GM18907 (cell line): ENCODE measurements around the gene DPYSL4.

Experiments
- ATAC-seq: cut with Tn5 transposase; IDR thresholded peaks from one replicate; pipeline ENCODE4 v1.9.1; 2021; ENCODE audit warnings: mild to moderate bottlenecking, moderate library complexity; ENCODE audit not compliant: unreplicated experiment

The DPYSL4 gene

GRCh38 chr10:132176623-132177500, 9.9 kb upstream of the DPYSL4 start:
- no peak for ATAC-seq

- no peak for ATAC-seq
These were observed 8.7 kb upstream of the DPYSL4 start for GRCh38 chr10:132178046-132178445.

GRCh38 chr10:132178672-132179545, 7.8 kb upstream of the DPYSL4 start:
- ATAC-seq: no peak

GRCh38 chr10:132179551-132180392, 7.0 kb upstream of the DPYSL4 start:
- ATAC-seq: no peak

- ATAC-seq: no peak
These were observed 6.0 kb upstream of the DPYSL4 start for GRCh38 chr10:132180736-132181135.

GRCh38 chr10:132181691-132182425, 4.9 kb upstream of the DPYSL4 start:
- ATAC-seq: no peak

- ATAC-seq: no peak
These were observed 4.2 kb upstream of the DPYSL4 start for GRCh38 chr10:132182591-132182990.

GRCh38 chr10:132183046-132183445, 3.7 kb upstream of the DPYSL4 start:
- no peak for ATAC-seq

GRCh38 chr10:132184816-132185593, 1.7 kb upstream of the DPYSL4 start:
- no peak for ATAC-seq

GRCh38 chr10:132185601-132186487, 904 bp upstream of the DPYSL4 start:
- ATAC-seq: no peak

- peak; percentile 24 for ATAC-seq
These were observed 836 bp downstream of the DPYSL4 start for GRCh38 chr10:132187430-132188138.

- ATAC-seq: no peak
These were observed 1.6 kb downstream of the DPYSL4 start for GRCh38 chr10:132188331-132188730.

- ATAC-seq: no peak
These were observed 2.3 kb downstream of the DPYSL4 start for GRCh38 chr10:132189016-132189415.

GRCh38 chr10:132189810-132190422, 3.2 kb downstream of the DPYSL4 start:
- no peak for ATAC-seq

- no peak for ATAC-seq
These were observed 5.6 kb downstream of the DPYSL4 start for GRCh38 chr10:132192076-132192975.

GRCh38 chr10:132192991-132193665, 6.4 kb downstream of the DPYSL4 start:
- ATAC-seq: no peak
